ENCODE results near the gene CRYGB.

The CRYGB gene

GRCh38 chr2:208146006-208146405, at the start of gene CRYGB:
TSS of gene CRYGB (minus strand) at chr2:208146158. CDS start at chr2:208146120, 38 bp downstream.
- DNase-seq (ENCODE audit: extremely low read depth in 1 of 2, low read depth in 1 of 2) = no peak

GRCh38 chr2:208195531-208195930, 49.6 kb upstream of the CRYGB start:
- DNase-seq (ENCODE audit: extremely low read depth in 1 of 2, low read depth in 1 of 2) = no peak

GRCh38 chr2:208192611-208193236, 46.8 kb upstream of the CRYGB start:
- DNase-seq (ENCODE audit: extremely low read depth in 1 of 2, low read depth in 1 of 2) = no peak

- no peak for DNase-seq (ENCODE audit: extremely low read depth in 1 of 2, low read depth in 1 of 2)
Observed at GRCh38 chr2:208189810-208190503, 44.0 kb upstream of the CRYGB start, which contains the start of gene C2orf80. TSS of gene C2orf80 (minus strand) at chr2:208190030. CDS start at chr2:208186986, 3,044 bp downstream.

- DNase-seq (ENCODE audit: extremely low read depth in 1 of 2, low read depth in 1 of 2) = no peak
Observed at GRCh38 chr2:208189069-208189809, 43.3 kb upstream of the CRYGB start.

GRCh38 chr2:208186893-208187292, 40.9 kb upstream of the CRYGB start:
- no peak for DNase-seq (ENCODE audit: extremely low read depth in 1 of 2, low read depth in 1 of 2)

GRCh38 chr2:208186465-208186864, 40.5 kb upstream of the CRYGB start:
- no peak for DNase-seq (ENCODE audit: extremely low read depth in 1 of 2, low read depth in 1 of 2)

- no peak for DNase-seq (ENCODE audit: extremely low read depth in 1 of 2, low read depth in 1 of 2)
Observed at GRCh38 chr2:208183972-208184705, 38.2 kb upstream of the CRYGB start.

GRCh38 chr2:208183526-208183925, 37.6 kb upstream of the CRYGB start:
- no peak for DNase-seq (ENCODE audit: extremely low read depth in 1 of 2, low read depth in 1 of 2)

- DNase-seq (ENCODE audit: extremely low read depth in 1 of 2, low read depth in 1 of 2) = no peak
Observed at GRCh38 chr2:208182835-208183234, 36.9 kb upstream of the CRYGB start.

GRCh38 chr2:208179028-208179609, 33.2 kb upstream of the CRYGB start:
- DNase-seq (ENCODE audit: extremely low read depth in 1 of 2, low read depth in 1 of 2) = no peak

- DNase-seq (ENCODE audit: extremely low read depth in 1 of 2, low read depth in 1 of 2) = no peak
Observed at GRCh38 chr2:208175840-208176153, 29.8 kb upstream of the CRYGB start.

- DNase-seq (ENCODE audit: extremely low read depth in 1 of 2, low read depth in 1 of 2) = peak; percentile 18 to 43
Observed at GRCh38 chr2:208175069-208175839, 29.3 kb upstream of the CRYGB start.

- no peak for DNase-seq (ENCODE audit: extremely low read depth in 1 of 2, low read depth in 1 of 2)
Observed at GRCh38 chr2:208174144-208174543, 28.2 kb upstream of the CRYGB start.

- no peak for DNase-seq (ENCODE audit: extremely low read depth in 1 of 2, low read depth in 1 of 2)
Observed at GRCh38 chr2:208172125-208172524, 26.2 kb upstream of the CRYGB start.

- DNase-seq (ENCODE audit: extremely low read depth in 1 of 2, low read depth in 1 of 2) = no peak
Observed at GRCh38 chr2:208164951-208165755, 19.2 kb upstream of the CRYGB start.

- no peak for DNase-seq (ENCODE audit: extremely low read depth in 1 of 2, low read depth in 1 of 2)
Observed at GRCh38 chr2:208163489-208163888, 17.5 kb upstream of the CRYGB start, which contains the start of gene CRYGA. TSS of gene CRYGA (minus strand) at chr2:208163589. CDS start at chr2:208163556, 33 bp downstream.

GRCh38 chr2:208156439-208156838, 10.5 kb upstream of the CRYGB start:
- no peak for DNase-seq (ENCODE audit: extremely low read depth in 1 of 2, low read depth in 1 of 2)

GRCh38 chr2:208153156-208153555, 7.2 kb upstream of the CRYGB start:
- no peak for DNase-seq (ENCODE audit: extremely low read depth in 1 of 2, low read depth in 1 of 2)
